ENCODE measurements around the gene TMX4.

- no peak for TF ChIP-seq CTCF (IDR thresholded peaks at IDR 0.05)
- no peak for TF ChIP-seq POLR2A (IDR thresholded peaks at IDR 0.05)
- TF ChIP-seq POLR2AphosphoS5 (IDR thresholded peaks at IDR 0.05) = no peak
Observed at GRCh38 chr20:8067082-8067481, 47.5 kb upstream of the TMX4 start.
